OCI-LY1 (cell line): Measurements from ENCODE around the gene ODF4.
"Not testable (repeated sequence)": the region's sequence is repeated elsewhere in the genome, so short reads cannot be mapped to it uniquely, and the experiment has no call there.

Experiments used
- CTCF ChIP-seq: fragments of 200-600 bp; sonication (generic), shearing (Covaris generic); IDR thresholded peaks from 2 replicates; pipeline ENCODE4 v1.5.1; 2017; ENCODE audit warnings: mild to moderate bottlenecking, antibody characterized with exemption, low read length, moderate library complexity, mixed read lengths
- EZH2 ChIP-seq: fragments of 200-600 bp; sonication (generic), shearing (Covaris generic); IDR thresholded peaks from 2 replicates; pipeline ENCODE4 v1.8.0; 2017; ENCODE audit warnings: borderline replicate concordance, mixed run types, mild to moderate bottlenecking, antibody characterized with exemption, low read length, moderate library complexity, mixed read lengths

GRCh38 chr17:8347001-8347400 lies 7.4 kb downstream of the ODF4 start:
- TF ChIP-seq CTCF, EZH2: not testable (repeated sequence)
